ENCODE data around the gene JAG1.
A peak's percentile ranks its signal among the peaks of the same experiment; 100 is the strongest.

Gene JAG1

DNA sequence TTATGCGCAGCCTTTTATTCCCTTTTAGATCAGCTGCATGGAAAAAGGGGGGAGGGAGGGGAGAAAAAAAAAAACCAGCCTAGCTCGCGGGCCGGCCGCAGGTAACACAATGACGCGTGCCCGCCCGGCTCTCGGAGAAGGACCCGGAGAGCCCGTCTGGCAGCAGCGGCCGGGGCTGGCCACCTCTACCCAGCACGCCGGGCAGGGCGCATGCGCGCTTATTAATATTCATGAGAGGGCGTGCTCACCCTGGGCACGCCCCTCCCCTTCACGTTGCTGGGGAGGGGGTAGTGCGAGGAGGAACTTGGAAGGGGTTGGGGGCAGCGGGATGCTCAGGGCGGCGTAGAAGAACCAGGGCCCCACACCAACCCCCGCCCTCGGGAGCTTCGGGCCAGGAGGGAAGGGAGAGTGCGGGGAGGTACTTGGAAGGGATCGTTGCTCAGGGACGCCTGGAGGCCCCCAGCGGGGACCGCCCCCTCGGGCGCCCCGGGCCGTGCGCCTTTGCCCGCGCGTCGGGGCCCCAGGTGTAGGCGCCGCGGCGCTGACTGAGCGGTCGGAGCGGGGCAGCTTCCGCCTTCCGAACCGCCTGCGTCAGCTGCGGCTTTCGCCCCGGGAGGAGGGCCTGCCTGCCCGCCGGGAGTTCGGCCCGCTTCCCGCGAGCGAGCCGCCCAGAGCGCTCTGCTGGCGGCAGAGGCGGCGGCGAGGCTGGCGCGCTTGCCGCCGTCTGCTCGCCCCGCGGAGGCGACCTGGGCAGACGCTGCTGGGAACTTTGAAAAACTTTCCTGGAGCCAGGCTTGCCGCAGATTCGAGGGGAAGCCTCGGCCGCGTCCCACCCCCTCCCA is at the start of gene JAG1:
Gene JAG1, minus strand, starts transcription at position 158 of the 842 bp plus-strand sequence. CDS start 469 bp downstream, outside the sequence.
- Mint-ChIP-seq H3K27me3 (peaks cover 81% of the 10 kb centered on the region), H3K4me1 (ENCODE audit: low read depth) (peaks cover 28% of the 10 kb centered on the region), H3K4me3 (peak within 1 kb of the TSS; percentile 76), H3K9me3 (no peaks in the 10 kb centered on the region), H3K27ac (peak within 1 kb of the TSS; percentile 79), H3K36me3 (ENCODE audit: low read depth) (no peaks in the 10 kb centered on the region)
- DNase-seq, result peak; percentile 72

DNA sequence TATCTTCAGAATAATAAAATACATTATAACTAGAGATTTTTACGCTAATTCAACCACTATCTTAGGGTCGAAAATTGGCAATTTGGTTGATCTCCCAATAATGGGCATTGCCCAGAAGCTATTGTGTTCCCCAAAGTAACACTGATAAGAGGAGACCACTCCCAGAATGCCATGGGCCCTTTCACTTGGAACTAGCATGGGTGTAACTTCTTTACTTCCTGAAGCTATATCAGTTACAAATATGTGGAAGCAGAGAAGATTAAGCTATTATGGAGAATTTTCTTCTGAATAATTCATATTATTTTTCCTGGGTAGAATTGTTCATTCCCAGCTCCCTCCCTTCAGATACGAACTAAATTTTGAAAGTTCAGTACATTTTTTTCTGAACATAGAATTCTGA is 48.2 kb upstream of the JAG1 start:
- H3K4me3 Mint-ChIP-seq, result no peak overlapping the region
- H3K36me3 Mint-ChIP-seq (ENCODE audit: low read depth), result no peaks in the 10 kb centered on the region
- H3K27me3 Mint-ChIP-seq, result peaks cover 43% of the 10 kb centered on the region
- no peaks in the 10 kb centered on the region for H3K4me1 Mint-ChIP-seq (ENCODE audit: low read depth)
- DNase-seq, result no peak
- H3K27ac Mint-ChIP-seq, result no peak overlapping the region
- H3K9me3 Mint-ChIP-seq, result no peaks in the 10 kb centered on the region

DNA sequence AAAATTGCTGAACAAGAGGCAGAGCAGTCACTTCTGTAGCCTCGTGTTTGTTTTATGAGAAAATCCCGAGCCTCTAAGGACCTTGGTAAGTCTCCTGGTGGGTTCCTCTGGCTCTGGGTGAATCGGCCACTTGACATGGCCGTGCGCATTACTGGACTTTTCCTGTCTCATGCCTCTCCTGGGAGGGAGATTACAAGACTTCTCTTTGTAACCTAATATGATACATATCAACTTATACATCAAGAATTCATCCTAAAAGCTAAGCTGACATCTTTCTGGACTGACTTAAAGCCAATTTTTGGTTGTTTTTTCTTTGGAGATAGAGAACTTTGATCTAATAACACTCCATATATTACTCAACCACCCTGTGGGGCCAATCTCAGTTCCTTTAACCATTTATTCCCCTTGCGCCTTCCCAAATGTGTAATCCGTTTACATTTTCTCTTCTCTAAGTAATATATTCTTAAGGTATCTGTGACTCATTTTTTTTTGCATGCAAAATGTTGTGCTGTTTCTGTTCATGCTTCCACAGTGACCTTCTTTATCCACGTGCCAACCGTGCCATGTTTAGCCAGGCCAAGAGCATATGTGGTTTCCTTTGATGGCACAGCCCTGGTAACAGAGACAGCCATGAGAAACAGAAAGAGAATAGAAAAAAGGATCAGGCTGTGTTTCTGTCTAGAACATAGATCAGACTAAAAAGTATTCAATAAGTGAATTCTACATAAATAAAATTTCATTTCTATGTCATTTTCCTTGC is 47.5 kb upstream of the JAG1 start:
- H3K4me3 Mint-ChIP-seq, result no peak overlapping the region
- no peaks in the 10 kb centered on the region for H3K9me3 Mint-ChIP-seq
- DNase-seq, result no peak
- peaks cover 40% of the 10 kb centered on the region for H3K27me3 Mint-ChIP-seq
- H3K27ac Mint-ChIP-seq, result no peak overlapping the region
- H3K36me3 Mint-ChIP-seq (ENCODE audit: low read depth), result no peaks in the 10 kb centered on the region
- H3K4me1 Mint-ChIP-seq (ENCODE audit: low read depth), result no peaks in the 10 kb centered on the region

DNA sequence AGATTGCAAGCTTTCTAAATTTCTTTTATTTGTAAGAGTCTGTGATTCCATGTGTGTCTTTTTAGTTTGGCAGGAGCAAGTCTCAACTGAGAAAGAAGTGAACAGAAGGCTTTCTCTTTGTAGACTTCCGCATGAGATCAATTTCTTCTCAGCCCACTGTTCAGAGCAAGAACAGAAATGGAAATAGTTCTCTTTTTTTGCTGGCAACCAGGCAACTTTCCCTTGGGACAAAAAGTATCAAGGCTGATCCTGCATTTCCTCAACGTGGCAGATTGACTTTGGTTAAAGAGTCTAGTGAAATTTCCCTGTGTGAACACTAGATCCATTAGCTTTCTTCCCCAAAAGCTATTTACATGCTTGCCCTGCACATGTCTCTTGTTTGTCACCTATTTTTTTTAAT is 46.8 kb upstream of the JAG1 start:
- no peak overlapping the region for H3K4me3 Mint-ChIP-seq
- peaks cover 37% of the 10 kb centered on the region for H3K27me3 Mint-ChIP-seq

DNA sequence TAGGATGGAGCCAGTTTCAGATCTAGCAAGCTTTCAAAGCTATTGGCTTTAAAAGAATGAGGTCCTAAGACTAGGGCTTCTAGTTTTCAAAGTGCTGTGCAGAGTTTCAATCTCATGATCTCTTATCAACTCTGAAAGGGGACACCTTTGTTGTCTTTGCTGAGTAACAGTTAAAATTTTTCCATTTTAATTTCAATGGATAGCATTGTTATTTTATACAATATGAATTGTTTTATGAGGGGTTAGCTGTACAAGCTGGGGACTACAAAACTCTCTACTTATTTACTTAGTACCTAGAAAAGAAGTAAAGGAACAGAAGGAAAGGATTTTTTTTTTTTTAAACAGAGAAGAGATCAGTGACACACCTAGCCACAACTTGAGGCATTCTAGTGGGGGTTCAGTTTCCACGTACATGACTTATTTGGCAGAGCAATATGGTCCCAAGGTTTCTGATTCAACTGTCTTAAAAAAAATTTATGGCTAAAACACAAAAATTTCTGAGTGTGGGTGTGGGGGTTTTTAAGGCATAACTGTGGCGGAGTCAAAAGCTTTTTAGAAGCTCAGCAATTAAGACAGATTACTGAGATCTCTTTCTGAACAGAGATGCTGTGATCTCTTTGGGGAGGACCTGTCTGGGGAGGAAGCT is 46.1 kb upstream of the JAG1 start:
- Mint-ChIP-seq H3K27ac (no peak overlapping the region), H3K9me3 (no peaks in the 10 kb centered on the region), H3K4me3 (no peak overlapping the region), H3K4me1 (ENCODE audit: low read depth) (no peaks in the 10 kb centered on the region), H3K36me3 (ENCODE audit: low read depth) (no peaks in the 10 kb centered on the region), H3K27me3 (peaks cover 36% of the 10 kb centered on the region)
- DNase-seq, result no peak

More for the DNA sequence above, 46.8 kb upstream of the JAG1 start:
- no peaks in the 10 kb centered on the region for H3K4me1 Mint-ChIP-seq (ENCODE audit: low read depth)
- H3K27ac Mint-ChIP-seq, result no peak overlapping the region
- no peak for DNase-seq
- H3K9me3 Mint-ChIP-seq, result no peaks in the 10 kb centered on the region
- no peaks in the 10 kb centered on the region for H3K36me3 Mint-ChIP-seq (ENCODE audit: low read depth)

DNA sequence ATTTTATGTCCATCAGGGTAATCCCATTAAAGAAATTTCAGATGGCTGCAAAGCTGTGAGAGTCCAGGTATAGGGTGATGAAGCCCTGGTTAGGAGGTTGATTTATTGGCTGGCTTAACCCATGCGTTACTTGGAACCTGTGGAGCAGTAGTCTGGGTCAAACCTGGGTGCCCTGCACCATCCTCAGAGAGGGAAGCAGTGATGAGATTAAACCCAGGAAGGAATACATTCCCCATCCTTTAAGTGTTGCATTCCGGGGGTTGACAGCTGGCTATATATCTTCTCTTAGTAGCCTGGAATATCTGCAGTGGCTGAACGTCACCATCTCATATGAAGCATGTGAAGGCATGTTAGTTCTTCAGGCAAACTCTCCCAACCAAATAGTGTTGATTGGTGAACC is 44.9 kb upstream of the JAG1 start:
- no peak overlapping the region for H3K4me3 Mint-ChIP-seq
- H3K36me3 Mint-ChIP-seq (ENCODE audit: low read depth), result no peaks in the 10 kb centered on the region
- H3K27ac Mint-ChIP-seq, result no peak overlapping the region
- DNase-seq, result no peak
- peaks cover 31% of the 10 kb centered on the region for H3K27me3 Mint-ChIP-seq
- no peaks in the 10 kb centered on the region for H3K4me1 Mint-ChIP-seq (ENCODE audit: low read depth)
- H3K9me3 Mint-ChIP-seq, result no peaks in the 10 kb centered on the region

DNA sequence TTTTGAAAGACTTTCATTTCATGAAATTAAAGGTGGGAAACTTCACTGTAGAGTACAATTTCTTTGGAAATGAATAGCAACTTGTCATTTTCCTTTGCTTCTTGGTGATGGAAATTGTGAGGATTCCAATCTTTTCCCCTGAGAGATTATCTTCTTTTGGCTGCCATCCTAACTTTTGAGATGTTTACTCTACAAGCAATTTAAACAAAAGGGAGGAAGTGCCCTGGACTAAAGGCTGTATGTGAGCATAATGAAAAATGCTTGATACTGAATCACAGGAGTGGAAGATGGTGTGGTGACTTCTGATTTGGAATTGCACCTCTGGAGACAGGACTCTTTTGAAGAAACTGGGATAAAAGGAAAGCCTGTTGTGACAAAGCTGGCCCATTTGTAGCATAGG is 43.1 kb upstream of the JAG1 start:
- H3K9me3 Mint-ChIP-seq, result no peaks in the 10 kb centered on the region
- H3K4me1 Mint-ChIP-seq (ENCODE audit: low read depth), result no peaks in the 10 kb centered on the region
- H3K36me3 Mint-ChIP-seq (ENCODE audit: low read depth), result no peaks in the 10 kb centered on the region
- H3K27me3 Mint-ChIP-seq, result peaks cover 19% of the 10 kb centered on the region
- no peak overlapping the region for H3K27ac Mint-ChIP-seq
- H3K4me3 Mint-ChIP-seq, result no peak overlapping the region
- no peak for DNase-seq

DNA sequence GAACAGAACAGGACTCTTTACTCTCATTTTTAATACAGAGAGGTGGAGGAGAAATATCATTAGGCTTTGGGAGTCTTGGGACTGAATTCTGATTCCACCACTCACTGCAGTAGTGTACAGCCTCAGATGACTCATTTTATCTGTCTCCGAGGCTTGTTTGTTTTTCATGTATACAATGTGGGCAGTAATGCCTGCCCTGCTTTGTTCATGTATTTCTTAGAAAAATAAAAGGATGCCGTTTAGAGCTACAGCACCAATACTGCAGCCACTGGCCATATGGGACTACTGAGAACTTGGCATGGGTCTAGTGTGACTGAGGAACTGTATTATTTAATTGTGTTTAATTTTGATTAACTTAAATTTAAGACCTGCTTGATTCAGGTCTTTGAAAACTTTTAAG is 41.2 kb upstream of the JAG1 start:
- no peaks in the 10 kb centered on the region for H3K4me1 Mint-ChIP-seq (ENCODE audit: low read depth)

DNA sequence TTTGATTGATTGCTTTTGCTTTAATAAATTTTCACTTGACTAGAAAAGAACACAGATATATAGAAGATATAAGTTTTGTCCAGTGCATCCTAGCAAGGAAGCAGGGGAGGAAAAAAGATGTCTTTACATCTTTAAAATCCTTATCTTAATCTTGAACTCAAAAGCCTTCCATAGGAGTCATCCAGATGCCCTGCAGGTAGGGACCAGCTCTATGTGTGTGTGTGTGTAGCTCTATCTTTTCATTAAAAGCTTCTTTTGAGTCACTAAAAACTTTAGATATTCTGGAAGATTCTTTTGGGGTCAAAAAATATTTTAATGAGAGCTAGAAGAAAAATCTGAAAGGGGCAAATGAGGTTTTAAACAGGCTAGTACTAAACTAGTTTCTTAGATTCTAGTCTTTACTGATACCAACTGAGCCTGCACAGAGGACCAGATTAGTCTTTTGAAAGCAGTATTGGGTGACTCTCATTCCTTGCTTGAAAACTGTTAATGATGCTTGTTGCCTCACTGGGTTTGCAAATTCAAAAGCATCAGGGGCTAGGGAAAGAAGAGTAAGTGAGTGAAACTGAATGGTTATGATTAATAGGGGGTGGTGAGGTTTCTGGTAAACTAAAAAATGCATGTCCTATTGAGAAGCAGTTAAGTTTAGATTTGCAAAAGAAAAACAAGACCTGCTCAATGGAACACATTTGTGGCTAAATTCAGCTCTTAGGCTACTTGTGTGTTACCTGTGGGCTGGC is 40.6 kb upstream of the JAG1 start:
- H3K27ac Mint-ChIP-seq, result no peak overlapping the region
- no peak for DNase-seq
- H3K4me1 Mint-ChIP-seq (ENCODE audit: low read depth), result no peaks in the 10 kb centered on the region
- peaks cover 5% of the 10 kb centered on the region for H3K27me3 Mint-ChIP-seq
- no peaks in the 10 kb centered on the region for H3K36me3 Mint-ChIP-seq (ENCODE audit: low read depth)
- no peaks in the 10 kb centered on the region for H3K9me3 Mint-ChIP-seq
- no peak overlapping the region for H3K4me3 Mint-ChIP-seq

More for the DNA sequence above, 41.2 kb upstream of the JAG1 start:
- Mint-ChIP-seq H3K4me3 (no peak overlapping the region), H3K27me3 (peaks cover 5% of the 10 kb centered on the region), H3K9me3 (no peaks in the 10 kb centered on the region), H3K36me3 (ENCODE audit: low read depth) (no peaks in the 10 kb centered on the region), H3K27ac (no peak overlapping the region)
- DNase-seq, result no peak

DNA sequence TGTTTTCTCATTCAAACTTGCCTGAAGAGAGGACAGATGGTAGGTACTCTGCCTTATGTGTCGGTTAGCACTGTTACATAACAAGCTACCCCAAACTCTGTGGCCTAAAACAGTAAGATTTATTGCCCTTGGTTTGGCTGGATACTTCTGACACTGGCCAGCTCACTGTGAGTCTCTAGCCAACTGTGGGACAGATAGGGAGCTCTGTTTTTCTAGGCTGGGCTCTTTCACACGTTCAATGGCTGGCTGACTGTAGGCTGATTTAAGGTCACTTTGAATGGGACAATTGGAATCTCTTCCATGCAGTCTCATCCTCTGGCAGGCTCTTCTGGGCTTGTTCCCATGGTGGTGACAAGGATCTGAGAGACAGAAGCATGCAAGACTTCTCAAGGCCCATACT is 39.4 kb upstream of the JAG1 start:
- no peak for DNase-seq
- H3K4me3 Mint-ChIP-seq, result no peak overlapping the region
- peaks cover 14% of the 10 kb centered on the region for H3K27me3 Mint-ChIP-seq
- no peaks in the 10 kb centered on the region for H3K4me1 Mint-ChIP-seq (ENCODE audit: low read depth)
- H3K27ac Mint-ChIP-seq, result no peak overlapping the region
- no peaks in the 10 kb centered on the region for H3K9me3 Mint-ChIP-seq
- no peaks in the 10 kb centered on the region for H3K36me3 Mint-ChIP-seq (ENCODE audit: low read depth)

DNA sequence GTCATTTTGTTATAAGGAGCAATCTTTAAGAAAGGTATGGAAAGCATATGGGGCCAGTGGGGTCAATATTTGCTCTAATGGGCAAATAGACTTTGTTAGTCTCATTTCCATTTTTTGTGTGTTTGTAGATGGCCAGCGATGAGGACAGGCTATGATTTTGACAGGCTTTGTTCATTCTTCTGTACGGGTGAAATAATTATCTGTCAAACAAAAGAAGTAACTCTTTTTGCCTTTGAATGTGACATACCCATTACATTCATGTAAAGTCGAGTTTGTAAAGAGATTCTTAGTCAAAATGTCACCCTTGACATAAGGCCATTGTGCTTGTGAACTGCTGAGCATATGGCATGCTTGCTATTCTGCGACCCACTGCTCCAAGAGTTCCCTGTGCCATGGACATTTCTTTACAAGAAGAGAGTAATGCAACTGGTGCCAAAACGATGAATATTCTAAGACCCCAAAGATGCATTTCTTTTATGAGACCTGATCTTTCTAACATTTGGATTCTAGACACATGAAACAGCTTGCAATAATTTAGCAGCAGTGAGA is 38.2 kb upstream of the JAG1 start:
- H3K27me3 Mint-ChIP-seq, result peaks cover 11% of the 10 kb centered on the region
- no peak overlapping the region for H3K4me3 Mint-ChIP-seq
- H3K4me1 Mint-ChIP-seq (ENCODE audit: low read depth), result no peaks in the 10 kb centered on the region
- DNase-seq, result no peak
- no peaks in the 10 kb centered on the region for H3K9me3 Mint-ChIP-seq
- no peaks in the 10 kb centered on the region for H3K36me3 Mint-ChIP-seq (ENCODE audit: low read depth)
- H3K27ac Mint-ChIP-seq, result no peak overlapping the region

DNA sequence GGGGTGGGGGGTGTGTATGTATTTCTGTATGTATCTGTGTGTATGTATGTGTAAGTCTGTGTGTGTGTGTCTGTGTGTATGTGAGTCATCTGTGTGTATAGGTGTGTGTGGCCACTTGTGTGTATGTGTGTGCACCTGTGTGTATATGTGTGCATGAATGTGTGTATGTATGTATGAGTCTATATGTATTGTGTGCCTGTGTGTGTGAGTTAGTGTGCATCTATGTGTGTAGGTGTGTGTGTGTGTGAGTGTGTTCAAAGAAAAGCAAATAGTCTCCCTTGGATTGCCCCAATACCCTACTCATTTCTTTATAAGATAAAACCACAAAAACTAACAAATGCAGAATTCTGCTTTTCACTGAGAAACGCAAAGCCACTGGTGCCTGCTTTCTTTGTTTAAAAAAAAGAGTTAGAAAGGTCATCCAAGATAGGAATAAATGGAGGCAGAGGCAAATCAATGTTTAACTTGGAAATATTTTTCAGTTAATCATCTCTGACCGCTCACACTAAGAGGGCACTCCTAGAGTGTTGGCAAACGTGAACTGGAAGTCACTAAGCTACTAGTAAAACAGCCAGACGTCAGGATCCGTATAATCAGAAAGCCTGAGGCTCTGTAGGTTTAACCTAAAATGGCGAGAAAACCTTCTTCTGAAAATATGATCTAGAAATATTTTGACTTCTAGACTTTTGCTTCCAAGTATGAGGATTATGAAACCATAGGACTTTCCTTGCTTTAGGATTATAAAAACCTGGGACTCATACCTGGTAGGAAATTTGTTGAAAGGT is 37.4 kb upstream of the JAG1 start:
- Mint-ChIP-seq H3K4me3 (no peak overlapping the region), H3K9me3 (no peaks in the 10 kb centered on the region), H3K27me3 (peaks cover 12% of the 10 kb centered on the region), H3K36me3 (ENCODE audit: low read depth) (no peaks in the 10 kb centered on the region), H3K4me1 (ENCODE audit: low read depth) (no peaks in the 10 kb centered on the region), H3K27ac (no peak overlapping the region)
- no peak for DNase-seq

DNA sequence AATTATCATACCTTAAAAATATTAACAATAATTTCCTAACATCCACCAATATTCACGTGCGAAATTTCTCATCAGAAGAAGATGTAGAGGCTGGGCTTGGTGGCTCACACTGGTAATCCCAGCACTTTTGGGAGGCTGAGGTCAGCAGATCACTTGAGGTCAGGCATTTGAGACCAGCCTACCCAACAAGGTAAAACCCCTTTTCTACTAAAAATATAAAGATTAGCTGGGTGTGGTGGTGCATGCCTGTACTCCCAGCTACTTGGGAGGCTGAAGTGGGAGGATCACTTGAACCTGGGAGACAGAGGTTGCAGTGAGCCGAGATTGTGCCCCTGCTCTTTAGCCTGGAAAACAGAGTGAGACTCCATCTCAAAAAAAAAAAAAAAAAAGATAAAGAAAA is 36.1 kb upstream of the JAG1 start:
- no peaks in the 10 kb centered on the region for H3K4me1 Mint-ChIP-seq (ENCODE audit: low read depth)
- DNase-seq, result no peak
- H3K27ac Mint-ChIP-seq, result no peak overlapping the region
- H3K27me3 Mint-ChIP-seq, result peaks cover 12% of the 10 kb centered on the region
- H3K4me3 Mint-ChIP-seq, result no peak overlapping the region
- no peaks in the 10 kb centered on the region for H3K9me3 Mint-ChIP-seq
- no peaks in the 10 kb centered on the region for H3K36me3 Mint-ChIP-seq (ENCODE audit: low read depth)
